Measurements from ENCODE around the gene RIMBP2. TPM values are rescaled to one million over a fixed set of nuclear protein-coding genes. Genes with fewer than 3 reads are reported as not detected.

The RIMBP2 gene
- total and polyA plus RNA-seq, 9 of the 15 experiments (the other 6 are each of a cell fraction or from before 2014, with no cell fraction given) = not detected

DNA sequence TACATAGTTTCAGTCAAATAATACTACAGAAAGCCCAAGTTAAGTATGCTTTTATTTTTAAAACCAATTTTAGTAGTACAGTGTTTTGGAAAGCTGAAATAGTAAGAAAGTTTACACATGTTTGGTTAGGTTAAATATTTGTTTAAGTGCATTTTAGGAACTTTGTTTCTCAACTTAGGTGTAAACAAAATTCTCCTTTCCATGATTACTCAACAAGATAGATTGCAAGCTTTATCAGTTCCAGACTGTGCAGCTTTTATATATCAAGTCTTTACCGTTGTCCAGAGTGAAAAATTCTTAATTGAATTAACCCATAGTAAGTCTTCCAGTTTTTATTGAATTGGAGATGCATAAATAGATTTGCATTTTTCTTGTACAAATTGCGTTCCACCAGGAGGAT, 333.3 kb downstream of the RIMBP2 start:
- DNase-seq (ENCODE audit: extremely low read depth in 1 of 4, low spot score in 3 of 4) = no peak
- Histone ChIP-seq H3K36me3 (ENCODE audit: control insufficient read depth, insufficient read depth, low read length) (no peaks in the 10 kb centered on the region), H3K4me2 (ENCODE audit: insufficient read depth, low read length) (no peak overlapping the region), H4K20me1 (replicated peaks; ENCODE audit: control insufficient read depth, insufficient read depth, low read length) (no peaks in the 10 kb centered on the region), H3K4me3 (no peak overlapping the region), H2AFZ (ENCODE audit: low read depth, low read length) (no peak overlapping the region), H3K9me3 (replicated peaks; ENCODE audit: control insufficient read depth, insufficient read depth, low read depth, low read length) (no peaks in the 10 kb centered on the region), H3K79me2 (ENCODE audit: control insufficient read depth, insufficient read depth, low read length) (no peaks in the 10 kb centered on the region), H3K9ac (ENCODE audit: insufficient read depth in 1 of 2, low read depth in 2 of 2, low read length in 2 of 2) (no peak overlapping the region), H3K27ac (ENCODE audit: extremely low read depth, low read depth, low read length) (no peak overlapping the region), H3K4me1 (replicated peaks in 1 of 2; ENCODE audit: control insufficient read depth in 2 of 2, insufficient read depth in 2 of 2, low read length in 2 of 2) (no peaks in the 10 kb centered on the region), H3K9me1 (ENCODE audit: control insufficient read depth, insufficient read depth, low read length) (no peaks in the 10 kb centered on the region), H3K27me3 (ENCODE audit: control insufficient read depth in 2 of 2, insufficient read depth in 2 of 2, low read length in 2 of 2) (peaks cover 0 to 3% of the 10 kb centered on the region in 2 experiments; a peak in 1 of 5 replicates)
- CTCF ChIA-PET (ENCODE audit: low intra/inter-chr PET ratio) = no interaction called here
- intact Hi-C loops (cut with micrococcal nuclease) = no loop called here
- no TSS peak for BruUV-seq (replicated peaks)
- in situ Hi-C loops (cut with MboI) = no loop called here
- WGBS (ENCODE audit: insufficient coverage, low coverage, missing lambda C conversion rate) = 2% methylated on average over 2 of the region's 2 CpGs
- FAIRE-seq = no peak
- ATAC-seq = no peak
- POLR2A ChIA-PET = interaction anchor here (1.0 to 1.8 kb wide), 2 partner anchors 8 to 13 kb away, joined by 3 to 4 read pairs; no protein-coding TSS in a partner anchor
- TF ChIP-seq GATA2 (CRISPR knock-in tag; IDR thresholded peaks at IDR 0.05) = no peak
- TF ChIP-seq ZNF311 (CRISPR knock-in tag; IDR thresholded peaks at IDR 0.05) = no peak
- no peak for TF ChIP-seq TOE1 (IDR thresholded peaks at IDR 0.05; ENCODE audit: borderline replicate concordance)
- no peak for TF ChIP-seq TOE1 (CRISPR knock-in tag; IDR thresholded peaks at IDR 0.05; ENCODE audit: borderline replicate concordance, low read depth)
- no peak for TF ChIP-seq JUNB (CRISPR knock-in tag; conservative IDR thresholded peaks at IDR 0.05)
- TF ChIP-seq CBX1 (IDR thresholded peaks at IDR 0.05; ENCODE audit: low read depth) = no peak
- TF ChIP-seq CHD4 (IDR thresholded peaks at IDR 0.05; ENCODE audit: insufficient read depth, insufficient replicate concordance, low read depth, low read length, poor library complexity, severe bottlenecking) = no peak
- no peak for TF ChIP-seq MXI1 (IDR thresholded peaks at IDR 0.05; ENCODE audit: low read depth, low read length)
- TF ChIP-seq MCM2 (IDR thresholded peaks at IDR 0.05; ENCODE audit: low read depth) = no peak
- TF ChIP-seq, protein P1, sequence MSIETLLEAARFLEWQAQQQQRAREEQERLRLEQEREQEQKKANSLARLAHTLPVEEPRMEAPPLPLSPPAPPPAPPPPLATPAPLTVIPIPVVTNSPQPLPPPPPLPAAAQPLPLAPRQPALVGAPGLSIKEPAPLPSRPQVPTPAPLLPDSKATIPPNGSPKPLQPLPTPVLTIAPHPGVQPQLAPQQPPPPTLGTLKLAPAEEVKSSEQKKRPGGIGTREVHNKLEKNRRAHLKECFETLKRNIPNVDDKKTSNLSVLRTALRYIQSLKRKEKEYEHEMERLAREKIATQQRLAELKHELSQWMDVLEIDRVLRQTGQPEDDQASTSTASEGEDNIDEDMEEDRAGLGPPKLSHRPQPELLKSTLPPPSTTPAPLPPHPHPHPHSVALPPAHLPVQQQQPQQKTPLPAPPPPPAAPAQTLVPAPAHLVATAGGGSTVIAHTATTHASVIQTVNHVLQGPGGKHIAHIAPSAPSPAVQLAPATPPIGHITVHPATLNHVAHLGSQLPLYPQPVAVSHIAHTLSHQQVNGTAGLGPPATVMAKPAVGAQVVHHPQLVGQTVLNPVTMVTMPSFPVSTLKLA (conservative IDR thresholded peaks at IDR 0.05) = no peak
- TF ChIP-seq, protein P2, sequence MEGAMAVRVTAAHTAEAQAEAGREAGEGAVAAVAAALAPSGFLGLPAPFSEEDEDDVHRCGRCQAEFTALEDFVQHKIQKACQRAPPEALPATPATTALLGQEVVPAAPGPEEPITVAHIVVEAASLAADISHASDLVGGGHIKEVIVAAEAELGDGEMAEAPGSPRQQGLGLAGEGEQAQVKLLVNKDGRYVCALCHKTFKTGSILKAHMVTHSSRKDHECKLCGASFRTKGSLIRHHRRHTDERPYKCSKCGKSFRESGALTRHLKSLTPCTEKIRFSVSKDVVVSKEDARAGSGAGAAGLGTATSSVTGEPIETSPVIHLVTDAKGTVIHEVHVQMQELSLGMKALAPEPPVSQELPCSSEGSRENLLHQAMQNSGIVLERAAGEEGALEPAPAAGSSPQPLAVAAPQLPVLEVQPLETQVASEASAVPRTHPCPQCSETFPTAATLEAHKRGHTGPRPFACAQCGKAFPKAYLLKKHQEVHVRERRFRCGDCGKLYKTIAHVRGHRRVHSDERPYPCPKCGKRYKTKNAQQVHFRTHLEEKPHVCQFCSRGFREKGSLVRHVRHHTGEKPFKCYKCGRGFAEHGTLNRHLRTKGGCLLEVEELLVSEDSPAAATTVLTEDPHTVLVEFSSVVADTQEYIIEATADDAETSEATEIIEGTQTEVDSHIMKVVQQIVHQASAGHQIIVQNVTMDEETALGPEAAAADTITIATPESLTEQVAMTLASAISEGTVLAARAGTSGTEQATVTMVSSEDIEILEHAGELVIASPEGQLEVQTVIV (CRISPR knock-in tag; IDR thresholded peaks at IDR 0.05; ENCODE audit: borderline replicate concordance) = no peak
- no peak for TF ChIP-seq SMARCC2 (IDR thresholded peaks at IDR 0.05; ENCODE audit: low read depth)
- TF ChIP-seq SRSF1 (IDR thresholded peaks at IDR 0.05; ENCODE audit: low read depth, low read length) = no peak
- TF ChIP-seq ZNF561 (CRISPR knock-in tag; conservative IDR thresholded peaks at IDR 0.05) = no peak
- no peak for TF ChIP-seq ZNF766 (CRISPR knock-in tag; conservative IDR thresholded peaks at IDR 0.05)
- TF ChIP-seq PHTF2 (CRISPR knock-in tag; IDR thresholded peaks at IDR 0.05) = no peak

Measured in K562 (cell line).